GM18517 (cell line): Measurements from ENCODE around the gene PDE9A.
"Not testable (repeated sequence)": the region's sequence is repeated elsewhere in the genome, so short reads cannot be mapped to it uniquely, and the experiment has no call there.

Source experiments
- ATAC-seq: cut with Tn5 transposase; IDR thresholded peaks from one replicate; pipeline ENCODE4 v1.9.1; 2021; ENCODE audit warnings: mild to moderate bottlenecking, moderate library complexity; ENCODE audit not compliant: unreplicated experiment

Gene PDE9A

DNA sequence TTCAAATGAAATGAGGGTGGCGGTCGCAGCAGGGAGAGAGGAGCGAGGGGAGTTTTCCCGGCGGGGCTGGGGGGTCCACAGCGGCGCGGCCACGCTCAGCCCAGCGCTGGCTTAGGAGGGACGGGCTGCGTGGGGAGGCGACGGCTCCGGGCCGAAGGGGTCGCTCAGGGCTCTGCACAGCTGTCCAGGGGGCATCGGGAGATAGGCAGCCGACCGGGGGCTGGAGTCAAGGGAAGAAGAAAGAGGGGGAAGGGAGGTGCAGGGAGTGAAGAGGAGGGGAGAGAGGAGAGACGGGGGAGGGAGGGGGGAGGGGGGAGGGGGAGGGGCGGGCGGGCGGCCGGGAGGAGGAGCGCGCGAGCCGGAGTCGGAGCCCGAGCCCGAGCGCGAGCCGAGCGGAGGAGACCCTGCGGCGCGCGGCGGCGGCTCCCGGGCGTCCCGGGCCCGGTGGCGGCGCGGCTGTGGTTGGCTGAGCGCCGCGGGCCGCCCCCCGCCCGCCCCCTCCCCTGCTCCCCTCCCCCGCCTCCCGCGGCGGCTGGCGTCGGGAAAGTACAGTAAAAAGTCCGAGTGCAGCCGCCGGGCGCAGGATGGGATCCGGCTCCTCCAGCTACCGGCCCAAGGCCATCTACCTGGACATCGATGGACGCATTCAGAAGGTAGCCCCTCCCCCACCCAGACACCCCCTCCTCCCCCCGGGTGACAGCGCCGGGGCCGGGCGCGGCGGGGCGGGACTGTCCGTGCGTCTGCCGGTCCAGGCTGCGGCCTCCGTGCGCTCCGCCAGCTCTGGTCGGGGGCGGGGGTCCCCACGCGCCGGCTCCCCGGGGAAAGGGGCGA is at the start of gene PDE9A:
PDE9A (plus strand) TSS at position 391 of the 831 bp plus-strand sequence; CDS start at position 585, 194 bp downstream.
- ATAC-seq: no peak

DNA sequence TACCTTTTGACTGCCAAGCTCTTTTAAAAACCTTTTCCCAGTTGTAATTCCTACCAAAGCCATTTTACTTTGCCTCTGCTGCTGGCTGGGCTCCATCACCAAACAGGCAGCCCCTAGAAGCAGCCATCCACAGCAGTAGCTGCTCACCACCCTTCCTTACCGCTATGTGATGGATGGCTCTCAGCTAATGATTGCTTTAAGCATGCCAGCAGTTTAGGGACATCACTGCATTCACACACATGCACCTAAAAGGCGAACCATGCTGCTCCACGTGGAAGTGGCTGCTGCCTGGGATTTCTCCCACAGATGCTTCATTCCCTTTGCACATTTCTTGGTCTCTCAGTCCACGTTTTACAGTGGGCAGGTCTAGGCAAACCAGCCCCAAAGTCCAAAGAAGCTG is 46.3 kb upstream of the PDE9A start:
- no peak for ATAC-seq

- no peak for ATAC-seq
These were observed 45.8 kb upstream of the PDE9A start for GRCh38 chr21:42607525-42608102.

DNA sequence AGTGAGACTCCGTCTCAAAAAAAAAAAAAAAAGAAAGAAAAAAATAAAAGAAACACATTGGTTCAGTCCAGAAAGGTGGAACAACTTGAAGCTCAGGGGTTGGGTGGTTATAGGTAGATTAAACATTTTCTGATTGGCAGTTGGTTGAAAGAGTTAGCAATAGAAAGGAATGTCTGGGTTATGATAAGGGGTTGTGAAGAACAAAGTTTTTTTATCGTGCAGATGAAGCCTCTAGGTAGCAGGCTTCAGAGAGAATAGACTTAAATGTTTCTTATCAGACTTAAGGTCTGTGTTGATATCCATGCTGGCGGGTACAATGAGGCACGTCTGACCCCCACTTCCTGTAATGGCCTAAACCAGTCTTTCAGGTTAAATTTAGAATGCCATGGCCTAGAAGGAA is 45.0 kb upstream of the PDE9A start:
- no peak for ATAC-seq

- no peak for ATAC-seq
These were observed 43.6 kb upstream of the PDE9A start for GRCh38 chr21:42609811-42610210.

DNA sequence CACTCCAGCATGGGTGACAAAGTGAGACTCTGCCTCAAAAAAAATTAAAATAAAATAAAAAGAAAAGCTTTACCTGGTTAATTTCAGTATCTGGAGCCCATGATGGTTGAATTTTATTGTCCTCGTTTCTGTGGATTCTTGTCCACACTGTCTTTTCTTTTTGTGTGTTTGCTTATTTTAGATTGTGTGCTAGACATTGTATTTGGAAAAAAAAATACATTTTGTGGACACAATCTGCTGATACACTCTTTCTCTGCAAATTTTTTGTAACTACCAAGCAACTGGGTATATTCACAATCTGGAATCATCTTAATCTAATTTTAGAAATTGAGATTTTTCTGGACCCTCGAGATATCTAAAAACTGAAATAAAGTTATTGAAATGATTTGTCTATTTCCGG is 41.6 kb upstream of the PDE9A start:
- ATAC-seq: no peak

DNA sequence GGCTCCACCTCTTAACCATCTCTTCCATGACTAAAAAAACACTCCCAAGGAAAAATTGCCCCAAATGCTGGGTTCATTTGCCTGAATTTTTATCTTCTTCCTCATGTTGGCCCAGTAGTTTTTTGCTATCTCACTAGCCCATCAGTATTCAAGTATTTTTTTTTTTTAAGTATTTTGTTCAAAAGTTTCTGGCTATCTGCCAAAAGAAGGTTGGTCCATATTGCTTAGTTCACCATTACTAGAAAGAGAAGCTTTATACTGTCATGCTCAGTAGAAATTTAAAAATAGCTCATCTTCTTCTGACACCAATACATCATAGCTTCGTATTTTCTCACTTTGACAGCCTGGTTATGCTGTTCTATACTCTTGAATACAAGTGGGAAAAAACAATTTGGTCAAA is 41.0 kb upstream of the PDE9A start:
- ATAC-seq: no peak

- no peak for ATAC-seq
These were observed 39.7 kb upstream of the PDE9A start for GRCh38 chr21:42613756-42614155.

- ATAC-seq: no peak
These were observed 39.0 kb upstream of the PDE9A start for GRCh38 chr21:42614396-42614795.

DNA sequence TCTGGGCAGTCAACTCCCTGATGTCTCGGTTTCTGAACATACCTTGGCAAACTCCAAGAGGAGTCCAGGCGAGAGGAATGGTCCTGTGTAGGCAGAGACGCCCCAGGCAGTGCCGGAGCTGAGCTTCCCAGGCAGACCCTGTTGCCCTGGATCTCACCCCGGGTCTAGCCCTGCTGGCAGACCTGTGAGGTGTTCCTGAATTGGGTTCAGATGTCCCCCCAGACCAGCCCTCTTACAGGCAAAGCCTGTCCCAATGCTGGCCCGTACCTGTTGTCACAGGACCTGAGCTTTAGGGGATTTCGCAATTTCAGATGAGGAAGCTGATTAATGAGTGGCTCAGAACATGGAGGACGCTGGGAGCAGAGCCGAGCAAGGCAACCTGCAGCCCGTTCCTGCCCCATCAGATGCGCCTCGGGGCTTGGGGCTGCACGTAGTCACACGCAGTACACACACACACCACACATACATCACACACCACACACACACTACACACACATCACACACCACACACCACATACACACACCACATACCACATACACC is 38.5 kb upstream of the PDE9A start:
- ATAC-seq: no peak

GRCh38 chr21:42615377-42615776 is 38.0 kb upstream of the PDE9A start:
- not testable (repeated sequence) for ATAC-seq

DNA sequence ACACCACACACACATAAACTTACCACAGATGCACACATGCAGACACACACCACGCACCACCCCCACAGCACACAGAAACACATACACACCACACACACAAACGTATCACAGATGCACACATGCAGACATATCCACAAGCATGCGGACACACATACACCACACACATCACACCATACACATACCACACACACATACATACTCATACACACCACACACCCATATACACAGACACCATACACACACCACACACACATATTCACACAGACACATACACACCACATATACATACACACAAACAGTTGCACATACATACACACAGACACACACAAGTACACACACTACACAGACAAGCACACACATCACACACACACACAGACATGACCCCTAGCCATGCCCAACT is 37.5 kb upstream of the PDE9A start:
- no peak for ATAC-seq

GRCh38 chr21:42616446-42616845 is 37.0 kb upstream of the PDE9A start:
- ATAC-seq: no peak

DNA sequence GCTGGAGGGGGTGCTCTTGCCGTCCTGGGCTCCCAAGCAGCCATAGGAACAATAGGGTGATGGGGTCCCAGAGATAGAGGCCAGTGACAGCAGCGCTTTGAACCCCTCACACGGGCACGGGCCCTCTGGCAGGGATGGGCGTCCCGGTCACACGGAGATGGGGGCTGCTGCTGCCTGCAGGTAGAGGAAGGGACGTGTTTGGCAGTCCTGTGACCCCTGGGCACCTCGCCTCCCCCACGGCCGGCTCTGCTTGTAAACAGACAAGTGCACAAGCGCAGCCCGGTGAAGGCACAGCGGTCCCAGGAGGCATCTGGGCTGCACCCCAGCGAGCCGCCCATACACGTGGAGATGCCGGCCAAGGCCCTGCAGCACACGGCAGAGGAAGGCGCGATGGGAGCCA is 36.5 kb upstream of the PDE9A start:
- no peak for ATAC-seq

GRCh38 chr21:42617486-42617885 is 35.9 kb upstream of the PDE9A start:
- no peak for ATAC-seq

DNA sequence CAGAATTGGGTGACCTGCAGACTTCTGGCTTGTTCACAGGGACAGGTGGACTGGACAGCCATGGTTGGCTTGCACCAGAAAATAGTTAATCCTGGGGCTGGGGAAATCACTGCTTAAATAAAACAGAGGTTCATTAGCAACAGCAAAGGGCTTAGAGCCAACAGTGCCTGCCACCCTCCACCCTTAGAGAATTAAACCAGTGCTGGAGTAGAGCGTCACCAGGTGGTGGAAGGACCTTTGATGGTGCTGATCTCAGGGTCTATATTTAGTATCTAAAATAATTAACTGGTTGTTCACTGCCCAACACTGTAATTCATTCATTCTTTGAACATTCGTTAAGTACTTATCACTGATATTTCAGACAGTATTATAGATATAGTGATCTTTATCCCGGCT is 34.7 kb upstream of the PDE9A start:
- no peak for ATAC-seq

- no peak for ATAC-seq
These were observed 34.3 kb upstream of the PDE9A start for GRCh38 chr21:42619166-42619565.

DNA sequence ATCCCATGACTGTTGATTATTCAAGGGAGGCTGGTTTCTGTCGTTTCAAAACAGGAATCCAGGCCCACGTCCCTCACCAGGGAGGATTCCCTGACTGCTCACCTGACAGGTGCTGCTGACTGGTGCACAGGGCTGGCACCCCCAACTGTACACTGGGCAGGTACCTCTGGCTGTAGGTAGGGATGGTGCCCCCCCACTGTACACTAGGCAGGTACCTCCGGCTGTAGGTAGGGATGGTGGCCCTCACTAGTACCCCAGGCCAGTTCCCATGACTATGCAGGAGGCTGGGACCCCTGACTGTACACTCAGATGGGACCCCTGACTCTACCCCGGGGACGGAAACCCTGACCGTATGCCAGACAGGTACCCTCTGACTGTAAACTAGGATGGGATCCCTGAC is 33.6 kb upstream of the PDE9A start:
- no peak for ATAC-seq

DNA sequence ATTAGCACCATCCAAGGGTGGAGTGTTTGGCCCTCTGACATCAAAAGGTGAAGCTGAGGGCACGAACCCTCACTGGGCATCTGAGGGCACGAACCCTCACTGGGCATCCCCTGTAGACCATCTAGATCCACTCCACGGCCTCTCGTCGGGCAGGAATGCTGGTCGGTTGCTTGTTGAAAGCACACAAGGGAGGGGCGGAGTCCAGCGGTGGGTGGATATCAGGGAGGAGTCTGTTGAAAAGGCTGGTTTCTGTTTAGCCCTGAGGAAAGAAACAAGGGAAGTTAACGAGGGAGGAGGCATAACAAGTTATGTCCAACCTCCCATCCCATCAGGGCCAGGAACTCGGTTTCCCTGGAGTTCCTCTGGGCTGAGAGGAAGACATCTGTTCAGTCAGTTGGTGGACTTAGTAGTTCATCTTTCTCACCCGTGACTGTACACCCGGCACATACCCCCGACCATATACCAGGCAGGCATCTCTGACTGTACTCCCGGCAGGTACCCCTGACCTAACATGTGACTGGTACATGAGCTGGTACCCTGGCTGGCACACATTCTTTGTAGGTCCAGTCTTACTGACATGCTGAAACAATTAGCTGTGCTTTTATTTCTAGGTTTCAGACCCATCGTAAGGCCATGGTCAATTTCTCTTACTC is 32.1 kb upstream of the PDE9A start:
- no peak for ATAC-seq

GRCh38 chr21:42621819-42622177 is 31.6 kb upstream of the PDE9A start:
- no peak for ATAC-seq

- no peak for ATAC-seq
These were observed 31.1 kb upstream of the PDE9A start for GRCh38 chr21:42622284-42622683.

DNA sequence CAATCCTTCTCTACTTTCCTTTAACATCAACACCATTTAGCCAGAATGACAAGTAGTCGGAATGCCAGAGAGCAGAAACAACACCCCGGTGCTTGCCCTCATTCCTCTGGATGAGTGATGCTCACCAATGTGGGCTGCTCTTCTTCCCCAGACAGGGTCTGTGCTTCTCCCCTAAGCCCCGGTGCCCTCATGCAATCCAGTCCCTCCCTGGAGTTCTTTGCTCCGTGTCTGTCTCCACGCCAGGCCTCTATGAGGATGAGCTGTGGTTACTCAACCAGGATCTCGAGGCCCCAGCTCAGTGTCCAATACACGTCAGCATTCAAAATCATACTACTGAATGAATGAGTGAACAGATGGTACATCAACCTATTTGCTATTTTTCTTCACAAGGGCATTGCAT is 29.7 kb upstream of the PDE9A start:
- no peak for ATAC-seq
